Measurements from ENCODE around the gene CDC6.

Gene CDC6

DNA sequence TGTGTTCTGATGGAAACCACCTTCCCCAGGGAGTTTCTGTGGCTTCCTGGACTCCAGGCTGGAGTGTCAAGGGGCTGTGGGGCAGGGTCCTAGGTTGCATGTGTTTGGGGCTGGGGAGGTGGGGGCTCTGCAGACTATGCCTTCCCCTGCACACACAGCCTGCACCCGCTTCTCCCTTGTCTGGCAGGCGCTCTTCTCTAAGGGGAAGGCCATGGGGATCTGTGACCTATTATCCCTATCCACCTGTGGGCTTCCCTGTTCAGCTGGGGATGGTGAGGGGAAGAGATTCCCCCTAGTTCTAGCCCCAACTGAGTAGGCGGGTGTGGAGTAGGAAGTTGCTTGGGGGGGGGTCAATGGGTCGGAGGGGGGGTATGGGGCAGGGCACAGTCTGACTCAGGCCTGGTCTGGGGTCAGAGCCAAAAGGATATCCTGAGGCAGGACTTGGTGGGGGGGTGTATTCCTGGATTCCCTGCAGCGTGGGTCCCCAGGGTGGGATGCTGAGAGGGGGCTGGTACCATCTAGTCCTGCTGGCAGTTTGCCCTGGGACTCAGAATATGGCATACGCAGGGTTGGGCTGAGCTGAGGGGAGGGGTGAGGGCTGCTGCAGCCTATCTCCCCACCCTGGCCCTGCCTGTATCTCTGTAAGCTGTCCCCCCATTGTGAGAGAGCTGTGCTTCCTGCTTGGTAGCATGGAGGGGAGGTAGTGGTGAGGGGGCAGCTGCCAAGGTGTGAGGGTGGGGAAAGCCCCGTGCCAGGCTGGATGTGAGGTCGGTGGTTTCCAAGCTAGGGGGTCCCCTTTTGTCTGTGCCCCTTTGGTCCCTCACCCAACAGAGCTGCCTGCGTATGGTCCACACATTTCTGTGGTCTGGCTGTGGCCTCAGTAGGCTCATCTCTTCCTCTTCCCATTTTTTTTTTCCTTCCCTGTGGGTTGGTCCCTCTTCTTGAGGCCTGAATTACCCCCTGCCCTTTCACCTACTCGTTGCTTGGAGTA, 36.0 kb downstream of the CDC6 start:
- DNase-seq (ENCODE audit: low read depth): no peak

DNA sequence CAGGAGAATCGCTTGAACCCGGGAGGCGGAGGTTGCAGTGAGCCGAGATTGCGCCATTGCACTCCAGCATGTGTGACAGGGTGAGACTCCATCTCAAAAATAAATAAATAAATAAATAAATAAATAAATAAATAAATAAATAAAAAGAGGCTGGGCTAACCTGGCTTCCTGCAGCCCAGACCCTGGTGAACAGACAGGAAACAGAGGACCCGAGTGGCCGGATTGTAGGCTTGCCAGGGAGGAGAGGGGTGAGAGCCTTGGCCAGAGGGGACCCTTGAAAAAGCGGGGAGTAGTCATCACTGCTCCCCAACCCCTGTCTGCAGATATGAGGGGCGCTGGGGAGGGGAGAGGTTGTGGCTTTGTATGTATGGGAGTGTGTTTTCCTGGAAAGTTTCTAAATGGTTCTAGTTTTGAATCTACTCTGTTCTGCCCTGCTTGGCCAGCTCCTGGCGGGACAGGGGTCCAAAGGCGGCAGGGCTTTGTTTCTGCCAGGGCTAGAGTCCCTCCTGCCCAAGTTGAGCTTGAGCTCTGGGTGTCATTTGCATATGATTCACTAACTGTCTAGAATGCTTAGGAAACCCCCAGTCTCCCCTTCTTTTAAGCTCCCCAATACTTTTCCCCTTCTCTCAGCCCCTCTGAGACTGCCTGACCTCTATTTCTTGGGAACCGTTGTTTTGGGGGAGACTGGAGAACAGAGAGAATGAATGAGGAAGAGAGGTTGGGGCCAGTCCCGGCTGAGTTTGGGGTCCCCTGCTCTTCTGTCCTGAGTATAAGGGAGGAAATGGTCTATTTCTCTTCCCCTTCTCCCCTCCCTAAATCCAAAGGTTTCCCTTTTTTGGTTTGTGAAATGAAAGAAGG, 37.7 kb downstream of the CDC6 start:
- no peak for DNase-seq (ENCODE audit: low read depth)

DNA sequence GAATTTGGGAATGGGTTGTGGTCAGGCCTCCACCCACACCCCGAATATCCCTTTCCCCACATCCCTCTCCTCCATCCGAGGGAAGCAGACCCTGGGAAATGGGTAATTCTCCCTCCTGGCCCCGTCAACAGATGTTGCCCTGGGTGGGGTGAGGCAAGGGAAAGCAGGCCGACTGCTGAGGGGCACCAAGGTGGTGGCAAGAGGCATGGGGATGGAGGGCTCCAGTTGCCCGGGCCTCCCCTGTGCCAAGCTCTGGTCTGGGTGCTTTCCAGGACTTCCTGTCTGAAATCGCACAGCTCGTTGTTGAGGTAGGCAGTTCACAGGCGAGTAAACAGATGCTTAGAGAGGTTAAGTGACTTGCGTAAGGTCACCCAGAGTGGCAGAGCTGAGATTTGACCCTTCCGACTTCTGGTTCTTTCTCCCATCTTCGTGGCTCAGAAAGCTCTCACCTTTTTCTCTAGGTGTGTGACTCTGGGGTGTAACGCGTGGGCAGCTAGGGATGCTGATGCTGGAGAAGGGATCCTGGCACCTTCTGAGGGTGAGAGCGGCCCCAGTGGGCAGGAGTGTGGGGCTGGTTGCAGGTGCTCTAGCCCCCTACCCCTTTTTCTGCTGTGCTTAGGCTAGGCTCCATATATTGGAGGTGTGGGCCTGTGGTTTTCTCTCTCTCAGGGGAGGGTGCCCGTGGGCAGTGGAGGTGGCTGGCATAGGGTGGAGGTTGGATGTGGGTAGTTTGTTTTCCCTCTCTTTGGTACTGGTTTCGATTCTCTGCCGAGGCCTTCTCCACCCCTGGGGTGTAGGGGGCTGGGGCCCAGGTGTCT, 38.5 kb downstream of the CDC6 start:
- DNase-seq (ENCODE audit: low read depth): no peak

DNA sequence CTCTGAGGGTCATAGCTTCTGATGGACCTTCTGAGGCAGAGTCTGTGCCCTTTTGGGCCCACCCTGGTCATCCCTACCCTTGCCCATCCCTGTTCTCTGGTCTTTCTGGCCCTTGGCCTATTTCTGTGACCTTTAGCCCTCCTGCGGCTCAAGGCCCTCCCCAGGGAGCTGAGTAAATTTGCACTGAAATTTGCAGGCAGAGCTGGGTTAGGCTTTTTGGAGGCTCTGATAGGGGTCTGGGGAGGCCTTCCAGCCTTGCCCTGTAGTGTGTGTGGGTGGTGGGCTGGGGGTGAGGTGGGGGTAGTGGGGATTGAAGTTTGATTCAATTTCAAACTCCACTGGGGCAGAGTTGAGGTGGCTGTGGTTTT, 39.1 kb downstream of the CDC6 start:
- no peak for DNase-seq (ENCODE audit: low read depth)

DNA sequence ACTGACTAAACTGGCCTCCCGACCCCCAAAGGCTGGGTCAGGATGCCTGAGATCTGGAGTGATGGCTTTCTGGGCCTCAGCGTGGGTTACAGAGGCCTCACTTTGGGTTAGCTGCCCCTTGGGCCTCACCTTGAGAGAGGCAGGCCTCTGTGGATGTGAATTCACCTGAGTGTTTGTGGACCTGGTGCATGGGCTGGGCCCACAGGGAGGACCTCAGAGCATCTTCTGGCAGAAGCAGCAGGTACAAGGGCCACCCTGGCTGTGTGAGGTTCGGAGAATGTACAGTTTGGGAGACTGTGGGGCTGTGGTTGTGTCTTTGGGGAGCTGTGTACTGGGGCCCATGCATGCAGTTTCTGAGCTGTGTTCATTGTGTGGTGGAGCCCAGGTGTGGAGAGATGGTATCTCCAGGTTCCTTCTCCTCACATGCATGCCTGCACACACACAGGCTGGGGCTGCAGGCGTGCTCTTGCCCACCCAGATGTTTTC, 39.6 kb downstream of the CDC6 start:
- no peak for DNase-seq (ENCODE audit: low read depth)

DNA sequence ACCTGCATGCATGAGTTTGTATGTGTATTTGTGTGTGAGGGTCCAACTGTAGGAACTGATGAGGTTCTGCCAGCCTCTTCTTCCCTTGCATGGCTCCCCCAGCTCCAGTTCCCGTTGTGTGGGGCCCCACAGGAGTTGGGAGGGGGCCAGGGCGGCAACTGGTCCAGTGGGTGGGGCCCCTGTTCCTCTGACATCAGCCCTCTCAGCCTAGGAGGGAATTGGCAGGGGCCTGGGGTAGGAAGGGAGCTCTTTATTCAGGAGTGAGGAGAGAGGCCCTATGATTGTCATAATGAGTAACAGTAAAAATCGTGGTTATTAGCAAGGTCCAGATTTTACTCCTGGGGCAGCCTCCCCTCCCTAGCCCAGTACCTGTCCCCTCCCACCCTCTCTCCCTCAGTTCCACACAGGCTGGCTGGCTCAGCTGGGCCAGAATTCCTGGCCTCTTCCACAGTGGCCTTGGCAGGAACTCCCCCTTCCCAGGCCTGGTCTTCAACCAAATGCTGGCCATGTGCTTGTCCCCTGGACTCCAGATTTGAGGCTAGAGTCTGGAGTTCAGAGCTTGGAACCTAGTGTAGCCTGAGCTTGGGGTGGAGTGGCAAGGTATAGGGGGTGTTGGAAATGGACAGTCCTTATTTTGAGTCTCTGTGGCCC, 40.2 kb downstream of the CDC6 start:
- no peak for DNase-seq (ENCODE audit: low read depth)

DNA sequence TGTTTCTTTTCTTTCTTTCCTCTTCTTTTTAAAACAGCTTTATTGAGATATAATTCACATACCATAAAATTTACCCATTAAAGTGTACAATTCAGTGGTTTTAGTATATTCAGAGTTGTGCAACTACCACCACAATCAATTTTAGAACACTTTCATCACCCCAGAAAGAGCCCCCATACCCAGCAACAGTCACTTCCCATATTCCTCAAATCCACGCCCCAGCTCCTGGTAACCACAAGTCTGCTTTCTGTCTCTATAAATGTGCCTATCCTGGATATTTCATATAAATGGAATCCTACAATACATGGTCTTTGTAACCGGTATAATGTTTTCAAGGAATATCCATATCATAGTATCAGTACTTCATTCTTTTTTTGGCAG, 40.7 kb downstream of the CDC6 start:
- no peak for DNase-seq (ENCODE audit: low read depth)

DNA sequence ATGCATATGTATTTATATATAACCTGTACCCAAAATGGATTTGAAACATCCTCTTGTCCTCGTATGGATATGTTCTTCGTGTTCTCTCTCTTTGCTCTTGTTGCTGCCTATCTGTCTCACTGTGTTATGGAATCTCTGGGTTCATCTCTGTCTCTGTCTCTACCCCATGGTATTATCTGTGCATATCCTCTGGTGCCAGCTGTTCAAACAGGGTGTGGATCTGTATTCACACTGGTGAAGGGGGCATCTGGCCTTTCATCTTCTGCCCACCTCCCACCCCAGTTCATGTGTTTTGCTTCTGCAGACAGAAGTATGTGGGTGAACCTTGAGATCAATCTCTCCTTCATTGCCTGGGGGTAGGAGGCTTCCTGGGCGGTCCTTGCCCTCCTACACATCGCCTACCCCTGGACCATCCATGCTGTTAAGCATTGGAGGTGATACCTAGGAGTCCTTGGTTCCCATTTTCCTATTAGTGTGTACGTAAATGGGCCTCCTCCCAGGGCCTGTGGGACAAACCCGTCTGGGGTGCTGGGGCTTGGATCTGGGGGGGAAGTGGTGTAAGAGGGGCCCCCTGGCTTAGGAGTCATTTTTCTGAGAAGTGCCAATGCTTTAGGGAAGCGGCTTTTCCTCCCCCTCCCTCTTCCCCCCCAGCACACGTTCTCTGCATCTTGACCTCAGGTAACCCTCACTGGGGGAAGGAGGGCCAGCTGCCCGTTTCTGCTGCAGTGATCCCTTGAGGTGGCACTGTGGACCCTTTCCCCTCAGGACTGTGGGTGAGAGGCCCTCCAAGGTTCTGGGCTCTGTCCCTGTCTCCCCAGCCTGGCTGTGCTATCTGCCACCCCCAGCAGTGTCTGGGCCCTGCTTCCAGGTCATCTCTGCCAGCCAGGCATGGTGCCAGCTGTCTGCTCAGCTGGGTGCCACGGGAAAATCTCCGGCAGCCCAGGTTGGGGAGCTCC, 42.4 kb downstream of the CDC6 start:
- DNase-seq (ENCODE audit: low read depth): no peak

DNA sequence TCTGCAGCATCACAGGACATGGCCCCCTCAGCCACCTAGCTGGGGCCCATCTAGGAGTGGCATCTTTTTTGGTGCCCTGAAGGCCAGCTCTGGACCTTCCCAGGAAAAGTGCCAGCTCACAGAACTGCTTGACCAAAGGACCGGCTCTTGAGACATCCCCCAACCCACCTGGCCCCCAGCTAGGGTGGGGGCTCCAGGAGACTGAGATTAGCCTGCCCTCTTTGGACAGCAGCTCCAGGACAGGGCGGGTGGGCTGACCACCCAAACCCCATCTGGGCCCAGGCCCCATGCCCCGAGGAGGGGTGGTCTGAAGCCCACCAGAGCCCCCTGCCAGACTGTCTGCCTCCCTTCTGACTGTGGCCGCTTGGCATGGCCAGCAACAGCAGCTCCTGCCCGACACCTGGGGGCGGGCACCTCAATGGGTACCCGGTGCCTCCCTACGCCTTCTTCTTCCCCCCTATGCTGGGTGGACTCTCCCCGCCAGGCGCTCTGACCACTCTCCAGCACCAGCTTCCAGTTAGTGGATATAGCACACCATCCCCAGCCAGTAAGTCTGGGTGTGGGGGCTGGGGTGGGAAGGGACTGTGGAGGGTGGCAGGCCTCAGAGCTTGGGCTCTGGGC, 43.3 kb downstream of the CDC6 start:
- DNase-seq (ENCODE audit: low read depth): no peak

DNA sequence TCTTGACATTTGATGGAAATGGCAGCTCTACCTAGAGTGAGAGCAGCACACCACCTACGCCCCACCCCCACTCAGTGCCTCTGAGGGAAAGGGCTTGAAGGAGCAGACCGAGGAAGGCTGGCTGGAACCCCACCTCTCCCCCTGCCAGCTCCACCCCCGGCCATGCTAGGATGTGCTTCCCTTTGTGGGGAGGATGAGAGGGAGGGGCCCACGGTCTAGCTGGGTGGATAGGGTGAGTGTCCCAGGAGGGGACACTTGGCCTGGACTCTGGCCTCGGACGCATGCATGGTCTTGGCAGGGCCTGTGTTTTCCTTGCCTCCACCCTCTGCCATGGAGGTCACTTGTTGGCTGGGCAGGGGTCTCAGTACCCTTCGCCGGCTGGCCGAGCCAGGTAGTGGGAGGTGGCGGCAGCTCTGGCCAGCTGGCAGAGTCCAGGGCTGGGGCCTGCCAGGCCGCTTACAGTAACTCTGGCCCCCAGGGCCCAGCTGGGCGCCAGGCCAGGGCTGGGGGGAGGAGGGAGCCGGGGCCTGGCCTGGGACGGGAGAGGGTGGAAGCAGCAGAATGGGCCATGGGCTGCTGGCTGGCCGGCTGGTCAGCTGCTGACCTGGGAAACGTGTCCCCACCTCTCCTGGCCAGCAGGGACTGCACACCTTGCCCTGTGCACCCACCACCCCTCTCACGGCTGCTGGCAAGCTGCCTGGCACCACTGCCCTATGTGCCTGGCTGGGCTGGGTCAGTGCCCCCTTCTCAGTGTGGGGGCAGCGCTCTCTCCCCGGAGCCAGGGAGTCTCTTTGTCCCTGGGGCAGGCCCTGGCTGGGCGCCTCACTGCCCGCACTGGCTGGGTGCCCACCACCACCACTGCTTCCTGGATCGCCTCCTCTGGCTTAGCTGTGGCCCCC, 44.3 kb downstream of the CDC6 start:
- DNase-seq (ENCODE audit: low read depth): no peak

DNA sequence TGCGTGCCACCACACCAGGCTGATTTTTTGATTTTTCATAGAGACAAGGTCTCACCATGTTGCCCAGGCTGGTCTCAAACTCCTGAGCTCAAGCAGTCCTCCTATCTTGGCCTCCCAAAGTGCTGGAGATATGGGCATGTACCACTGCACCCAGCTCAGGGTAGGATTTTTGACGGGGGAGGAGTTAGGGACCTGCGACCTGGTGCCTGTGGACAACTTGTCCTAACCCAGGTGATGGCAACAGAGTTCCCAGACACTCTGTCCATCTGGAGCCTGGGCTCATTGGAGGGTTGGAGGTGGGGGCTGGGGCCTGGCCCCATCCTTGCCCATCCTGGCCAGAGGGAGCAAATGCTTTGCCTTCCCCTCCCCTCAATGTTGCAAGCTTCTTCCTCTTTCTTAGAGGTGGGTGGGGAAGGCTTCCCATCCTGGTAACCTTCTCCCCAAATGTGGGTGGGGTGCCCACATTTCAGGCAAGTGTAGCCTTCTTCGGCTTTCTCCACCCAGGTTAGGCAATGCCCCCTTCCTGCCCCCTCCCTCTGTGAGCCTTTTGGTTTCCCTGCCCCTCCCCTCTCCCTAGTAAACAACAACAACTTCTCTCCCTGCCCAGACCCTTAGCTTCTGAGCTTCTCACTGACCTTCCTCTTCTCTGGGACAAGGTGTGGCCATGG, 46.2 kb downstream of the CDC6 start:
- no peak for DNase-seq (ENCODE audit: low read depth)

DNA sequence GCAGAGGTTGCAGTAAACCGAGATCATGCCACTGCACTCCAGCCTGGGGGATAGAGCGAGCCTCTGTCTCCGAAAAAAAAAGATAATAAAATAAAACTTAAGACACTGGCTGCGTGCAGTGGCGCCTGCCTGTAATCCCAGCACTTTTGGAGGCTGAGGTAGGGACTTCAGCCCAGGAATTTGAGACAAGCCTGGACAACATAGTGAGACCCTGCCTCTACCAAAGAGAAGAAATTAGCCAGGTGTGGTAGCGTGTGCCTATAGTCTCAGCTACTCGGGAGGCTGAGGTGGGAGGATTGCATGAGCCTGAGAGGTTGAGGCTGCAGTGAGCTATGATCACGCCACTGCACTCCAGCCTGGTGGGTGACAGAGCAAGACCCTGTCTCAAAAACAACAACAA, 47.9 kb downstream of the CDC6 start:
- no peak for DNase-seq (ENCODE audit: low read depth)

DNA sequence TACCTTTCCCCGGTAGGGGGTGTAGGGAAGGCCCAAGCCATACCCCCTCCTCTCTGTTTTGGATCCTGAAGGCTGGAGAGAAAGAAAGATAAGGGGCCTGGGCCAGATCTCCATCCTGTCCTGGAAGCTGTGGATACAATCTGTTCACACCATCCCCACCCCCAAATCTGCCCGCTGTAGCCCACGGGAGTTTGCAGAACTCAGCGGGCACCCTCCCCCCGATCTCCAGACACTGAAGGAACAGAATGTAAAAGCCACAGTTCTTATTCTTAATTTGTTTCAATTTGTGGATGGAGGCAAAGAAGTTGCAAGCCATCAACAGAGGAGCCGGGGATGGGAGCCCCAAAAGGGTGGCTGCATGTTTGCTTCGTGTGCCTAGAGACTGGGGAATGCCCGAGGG, 49.7 kb downstream of the CDC6 start:
- no peak for DNase-seq (ENCODE audit: low read depth)

DNA sequence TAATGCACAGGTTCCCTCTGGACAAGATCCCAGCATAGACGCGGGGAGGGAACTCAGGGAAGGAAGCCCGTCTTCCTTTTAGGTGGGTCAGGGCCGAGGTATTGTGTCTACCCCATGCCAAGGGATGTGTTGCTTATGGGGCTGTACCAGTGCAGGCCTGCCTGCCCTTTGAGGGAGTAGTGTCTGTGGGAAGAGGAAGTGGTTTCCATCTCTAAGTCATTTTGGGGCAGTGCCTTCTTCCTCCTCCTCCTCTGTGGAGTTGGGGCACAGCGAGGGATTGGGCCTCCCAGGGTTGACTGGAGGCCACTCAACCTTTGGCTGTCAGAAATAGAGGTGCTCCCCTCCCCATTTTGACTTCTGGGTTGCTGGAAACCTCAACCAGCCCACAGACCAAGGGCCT, 50.4 kb downstream of the CDC6 start:
- no peak for DNase-seq (ENCODE audit: low read depth)

DNA sequence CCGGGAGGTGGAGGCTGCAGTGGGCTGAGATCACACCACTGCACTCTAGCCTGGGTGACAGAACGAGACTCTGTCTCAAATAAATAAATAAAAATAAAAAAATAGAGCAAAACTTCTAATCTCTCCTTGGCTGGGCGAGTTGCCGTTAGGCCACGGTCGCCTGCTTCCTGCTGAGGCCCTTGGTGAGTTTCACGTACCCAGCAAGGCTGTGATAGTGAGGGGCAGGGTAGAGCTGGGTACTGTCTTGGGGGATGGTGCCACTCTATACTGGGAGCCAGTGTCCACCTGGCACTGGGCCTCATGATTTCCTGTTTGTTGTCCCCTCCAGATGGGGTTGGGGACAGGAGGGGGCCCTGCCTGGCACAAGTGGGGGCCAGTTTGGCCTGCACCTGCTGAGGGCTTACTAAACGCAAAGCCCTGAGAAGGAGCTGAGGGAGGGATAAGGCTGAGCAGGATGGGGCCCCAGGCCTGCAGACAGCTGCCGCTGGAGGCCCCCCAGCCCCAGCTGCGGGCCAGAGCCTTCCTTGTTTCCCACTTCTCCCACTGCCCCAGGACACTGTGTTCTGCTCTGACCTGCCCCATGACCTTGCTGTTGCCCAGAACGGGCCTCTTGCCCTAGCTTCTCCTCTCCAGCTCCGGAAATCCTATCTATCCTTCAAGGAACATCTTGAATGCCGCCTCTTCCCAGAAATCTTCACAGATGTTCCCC, 51.4 kb downstream of the CDC6 start:
- no peak for DNase-seq (ENCODE audit: low read depth)

DNA sequence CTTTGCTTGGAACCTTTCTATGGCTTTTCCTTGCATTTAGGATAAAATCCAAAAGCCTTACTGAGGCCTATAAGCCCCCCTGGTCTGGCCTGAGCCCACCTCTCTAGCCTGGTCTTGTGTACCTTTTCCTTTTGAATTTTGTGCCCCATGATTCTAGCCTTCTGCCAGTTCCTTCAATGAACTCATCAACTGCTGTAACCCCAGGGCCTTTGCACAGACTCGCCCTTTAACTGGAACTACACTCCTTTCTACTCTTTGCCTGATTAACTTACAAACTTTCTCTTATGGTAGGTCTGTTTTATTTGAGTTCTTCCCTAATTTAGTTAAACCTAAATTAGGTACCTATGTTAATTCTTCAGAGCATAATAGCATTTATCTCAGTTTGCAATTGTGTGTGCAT, 52.6 kb downstream of the CDC6 start:
- no peak for DNase-seq (ENCODE audit: low read depth)
